ENCODE results near the gene MGLL.

- TF ChIP-seq CTCF (IDR thresholded peaks at IDR 0.05) (no peak), POLR2A (IDR thresholded peaks at IDR 0.05) (no peak)
These were observed 71.1 kb downstream of the MGLL start for GRCh38 chr3:127751163-127751621.

All from ovary (tissue), 3 donors.